Measurements from ENCODE around the gene EIF2B4.

- TF ChIP-seq BHLHE40 (IDR thresholded peaks at IDR 0.05; ENCODE audit: borderline replicate concordance) (no peak), FOXM1 (IDR thresholded peaks at IDR 0.05; ENCODE audit: borderline replicate concordance) (no peak), ELF4 (IDR thresholded peaks at IDR 0.05) (no peak), LEF1 (IDR thresholded peaks at IDR 0.05; ENCODE audit: borderline replicate concordance) (no peak), FOXK2 (IDR thresholded peaks at IDR 0.05) (no peak), SUZ12 (IDR thresholded peaks at IDR 0.05) (no peak), SP1 (IDR thresholded peaks at IDR 0.05) (no peak), ZNF384 (IDR thresholded peaks at IDR 0.05) (no peak), FOXA1 (IDR thresholded peaks at IDR 0.05) (no peak), CTBP1 (IDR thresholded peaks at IDR 0.05; ENCODE audit: borderline replicate concordance) (no peak), ARNT (IDR thresholded peaks at IDR 0.05) (no peak)
Measured at GRCh38 chr2:27369471-27370025, 590 bp downstream of the EIF2B4 start.
